Measurements from ENCODE around the gene CSF3R.

DNA sequence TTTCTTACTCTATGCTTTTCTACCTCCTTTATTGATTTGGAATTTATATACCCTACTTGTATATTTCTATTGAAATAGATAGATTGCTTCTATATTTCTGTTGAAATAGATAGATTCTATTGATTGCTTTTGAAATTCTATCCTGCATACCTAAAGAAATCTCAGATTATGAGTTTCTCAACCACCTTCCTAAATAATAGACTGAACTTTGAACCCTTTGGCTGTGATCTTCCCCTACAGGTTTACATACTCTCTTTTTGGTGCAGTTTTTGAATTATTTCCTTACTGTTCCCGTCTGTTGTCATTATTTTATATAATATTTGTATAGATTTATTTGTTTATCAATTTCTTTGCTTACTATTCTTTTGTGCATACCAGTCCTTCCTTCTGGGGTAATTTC is 20.4 kb upstream of the CSF3R start:
- TF ChIP-seq, protein P1, sequence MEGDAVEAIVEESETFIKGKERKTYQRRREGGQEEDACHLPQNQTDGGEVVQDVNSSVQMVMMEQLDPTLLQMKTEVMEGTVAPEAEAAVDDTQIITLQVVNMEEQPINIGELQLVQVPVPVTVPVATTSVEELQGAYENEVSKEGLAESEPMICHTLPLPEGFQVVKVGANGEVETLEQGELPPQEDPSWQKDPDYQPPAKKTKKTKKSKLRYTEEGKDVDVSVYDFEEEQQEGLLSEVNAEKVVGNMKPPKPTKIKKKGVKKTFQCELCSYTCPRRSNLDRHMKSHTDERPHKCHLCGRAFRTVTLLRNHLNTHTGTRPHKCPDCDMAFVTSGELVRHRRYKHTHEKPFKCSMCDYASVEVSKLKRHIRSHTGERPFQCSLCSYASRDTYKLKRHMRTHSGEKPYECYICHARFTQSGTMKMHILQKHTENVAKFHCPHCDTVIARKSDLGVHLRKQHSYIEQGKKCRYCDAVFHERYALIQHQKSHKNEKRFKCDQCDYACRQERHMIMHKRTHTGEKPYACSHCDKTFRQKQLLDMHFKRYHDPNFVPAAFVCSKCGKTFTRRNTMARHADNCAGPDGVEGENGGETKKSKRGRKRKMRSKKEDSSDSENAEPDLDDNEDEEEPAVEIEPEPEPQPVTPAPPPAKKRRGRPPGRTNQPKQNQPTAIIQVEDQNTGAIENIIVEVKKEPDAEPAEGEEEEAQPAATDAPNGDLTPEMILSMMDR (IDR thresholded peaks at IDR 0.05) = no peak
- no peak for TF ChIP-seq POLR2A (IDR thresholded peaks at IDR 0.05)
